ENCODE data around the gene MALRD1.
"Not testable (repeated sequence)": the region's sequence is repeated elsewhere in the genome, so short reads cannot be mapped to it uniquely, and the experiment has no call there.

MALRD1 gene

GRCh38 chr10:19730907-19731217, 682.3 kb downstream of the MALRD1 start:
- no peak for DNase-seq (ENCODE audit: extremely low read depth, low read depth)
- TF ChIP-seq CTCF (IDR thresholded peaks at IDR 0.05; ENCODE audit: low read depth, low read length) = no peak

GRCh38 chr10:19731560-19731959, 683.0 kb downstream of the MALRD1 start:
- DNase-seq (ENCODE audit: extremely low read depth, low read depth) = no peak
- TF ChIP-seq CTCF (IDR thresholded peaks at IDR 0.05; ENCODE audit: low read depth, low read length) = no peak

- DNase-seq (ENCODE audit: extremely low read depth, low read depth) = no peak
- TF ChIP-seq CTCF (IDR thresholded peaks at IDR 0.05; ENCODE audit: low read depth, low read length) = no peak
These were observed 689.8 kb downstream of the MALRD1 start for GRCh38 chr10:19738440-19738839.

- not testable (repeated sequence) for DNase-seq (ENCODE audit: extremely low read depth, low read depth)
These were observed 690.6 kb downstream of the MALRD1 start for GRCh38 chr10:19739232-19739631.

- not testable (repeated sequence) for DNase-seq (ENCODE audit: extremely low read depth, low read depth)
These were observed 693.5 kb downstream of the MALRD1 start for GRCh38 chr10:19742144-19742543.

- no peak for DNase-seq (ENCODE audit: extremely low read depth, low read depth)
- no peak for TF ChIP-seq CTCF (IDR thresholded peaks at IDR 0.05; ENCODE audit: low read depth, low read length)
These were observed 697.1 kb downstream of the MALRD1 start for GRCh38 chr10:19745672-19746071.

GRCh38 chr10:19749185-19749729, 700.7 kb downstream of the MALRD1 start:
- no peak for DNase-seq (ENCODE audit: extremely low read depth, low read depth)
- TF ChIP-seq CTCF (IDR thresholded peaks at IDR 0.05; ENCODE audit: low read depth, low read length) = no peak

GRCh38 chr10:19750972-19751371, 702.4 kb downstream of the MALRD1 start:
- TF ChIP-seq CTCF (IDR thresholded peaks at IDR 0.05; ENCODE audit: low read depth, low read length) = no peak
- DNase-seq (ENCODE audit: extremely low read depth, low read depth) = no peak

GRCh38 chr10:19756919-19757318, 708.3 kb downstream of the MALRD1 start:
- TF ChIP-seq CTCF (IDR thresholded peaks at IDR 0.05; ENCODE audit: low read depth, low read length) = no peak
- no peak for DNase-seq (ENCODE audit: extremely low read depth, low read depth)
